Measurements from ENCODE around the gene AGMO. TPM values are rescaled to one million over a fixed set of nuclear protein-coding genes. Genes with fewer than 3 reads are reported as not detected.

The AGMO gene
- total and polyA plus RNA-seq, 4 donors = 21.6 to 46.6 (median 31.6) TPM

GRCh38 chr7:15440482-15440881 is 121.3 kb downstream of the AGMO start:
- Histone ChIP-seq H3K36me3 (ENCODE audit: control insufficient read depth in 4 of 4, insufficient read depth in 3 of 4, low read depth in 1 of 4, low read length in 3 of 4) (no peaks in the 10 kb centered on the region), H3K4me1 (ENCODE audit: control insufficient read depth in 4 of 4, insufficient read depth in 4 of 4, low read length in 3 of 4) (no peaks in the 10 kb centered on the region), H3K9me3 (ENCODE audit: control insufficient read depth in 4 of 4, low read length in 3 of 4) (no peaks in the 10 kb centered on the region), H3K4me3 (ENCODE audit: low read depth in 1 of 3, low read length in 3 of 3) (no peak overlapping the region), H3K27me3 (ENCODE audit: control insufficient read depth in 4 of 4, insufficient read depth in 4 of 4, low read length in 3 of 4) (no peaks in the 10 kb centered on the region), H3K9ac (ENCODE audit: low read depth in 1 of 2, low read length in 2 of 2) (no peak overlapping the region), H3K27ac (ENCODE audit: low read depth in 1 of 2, low read length in 2 of 2) (no peak overlapping the region)
- TF ChIP-seq ZBTB33 (IDR thresholded peaks at IDR 0.05) = no peak
- no peak for TF ChIP-seq YY1 (IDR thresholded peaks at IDR 0.05)
- TF ChIP-seq RAD21 (IDR thresholded peaks at IDR 0.05) = no peak
- TF ChIP-seq CTCF (IDR thresholded peaks at IDR 0.05; ENCODE audit: low read depth, low read length, missing input control) = no peak
- no peak for DNase-seq (ENCODE audit: low spot score)
- WGBS = 88% methylated on average over 3 of the region's 3 CpGs

GRCh38 chr7:15439853-15440252 is 122.0 kb downstream of the AGMO start:
- DNase-seq (ENCODE audit: low spot score) = no peak
- H3K9ac ChIP-seq (ENCODE audit: low read depth in 1 of 2, low read length in 2 of 2) = no peak overlapping the region
- no peaks in the 10 kb centered on the region for H3K27me3 ChIP-seq (ENCODE audit: control insufficient read depth in 4 of 4, insufficient read depth in 4 of 4, low read length in 3 of 4)
- 83% methylated on average over 2 of the region's 2 CpGs for WGBS
- no peaks in the 10 kb centered on the region for H3K36me3 ChIP-seq (ENCODE audit: control insufficient read depth in 4 of 4, insufficient read depth in 3 of 4, low read depth in 1 of 4, low read length in 3 of 4)
- no peak overlapping the region for H3K4me3 ChIP-seq (ENCODE audit: low read depth in 1 of 3, low read length in 3 of 3)
- TF ChIP-seq TAF1 (conservative IDR thresholded peaks at IDR 0.05) (no peak), FOXA1 (IDR thresholded peaks at IDR 0.05) (no peak)
- H3K27ac ChIP-seq (ENCODE audit: low read depth in 1 of 2, low read length in 2 of 2) = no peak overlapping the region
- no peaks in the 10 kb centered on the region for H3K9me3 ChIP-seq (ENCODE audit: control insufficient read depth in 4 of 4, low read length in 3 of 4)
- no peaks in the 10 kb centered on the region for H3K4me1 ChIP-seq (ENCODE audit: control insufficient read depth in 4 of 4, insufficient read depth in 4 of 4, low read length in 3 of 4)

GRCh38 chr7:15433151-15433550 is 128.7 kb downstream of the AGMO start:
- TF ChIP-seq GABPA (IDR thresholded peaks at IDR 0.05 in 1 of 2, conservative IDR thresholded peaks at IDR 0.05 in 1 of 2) (no peak), RXRA (IDR thresholded peaks at IDR 0.05) (no peak), RAD21 (IDR thresholded peaks at IDR 0.05) (no peak), TAF1 (conservative IDR thresholded peaks at IDR 0.05) (no peak), EGR1 (IDR thresholded peaks at IDR 0.05; ENCODE audit: low read depth in 2 of 2) (no peak), FOXA1 (IDR thresholded peaks at IDR 0.05) (no peak), FOXA2 (IDR thresholded peaks at IDR 0.05) (no peak), NR2F2 (IDR thresholded peaks at IDR 0.05) (no peak), REST (IDR thresholded peaks at IDR 0.05) (no peak)
- H3K27me3 ChIP-seq (ENCODE audit: control insufficient read depth in 4 of 4, insufficient read depth in 4 of 4, low read length in 3 of 4) = no peaks in the 10 kb centered on the region
- no peak overlapping the region for H3K9ac ChIP-seq (ENCODE audit: low read depth in 1 of 2, low read length in 2 of 2)
- DNase-seq (ENCODE audit: low spot score) = no peak
- no peak overlapping the region for H3K27ac ChIP-seq (ENCODE audit: low read depth in 1 of 2, low read length in 2 of 2)
- no peak overlapping the region for H3K4me3 ChIP-seq (ENCODE audit: low read depth in 1 of 3, low read length in 3 of 3)
- H3K36me3 ChIP-seq (ENCODE audit: control insufficient read depth in 4 of 4, insufficient read depth in 3 of 4, low read depth in 1 of 4, low read length in 3 of 4) = peaks cover 0 to 15% (median 0%) of the 10 kb centered on the region in 4 donors
- WGBS = 35% methylated on average over 1 of the region's 1 CpG
- no peaks in the 10 kb centered on the region for H3K9me3 ChIP-seq (ENCODE audit: control insufficient read depth in 4 of 4, low read length in 3 of 4)
- H3K4me1 ChIP-seq (ENCODE audit: control insufficient read depth in 4 of 4, insufficient read depth in 4 of 4, low read length in 3 of 4) = no peaks in the 10 kb centered on the region

Data from liver (tissue), 9 donors.